GM12891 (cell line): ENCODE results near the gene OR11G2.

Source experiments
- PAX5 ChIP-seq: IDR thresholded peaks from 2 replicates; pipeline ENCODE4 v1.6.1; 2011; ENCODE audit warnings: low read length, moderate library complexity, mild to moderate bottlenecking; ENCODE audit not compliant: insufficient read depth, severe bottlenecking
- POLR2A ChIP-seq: IDR thresholded peaks from 2 replicates; pipeline ENCODE4 v1.6.1; 2011; ENCODE audit warnings: low read depth, low read length, control low read depth
- POLR2AphosphoS5 ChIP-seq: IDR thresholded peaks from 2 replicates; pipeline ENCODE4 v1.6.1; 2011; ENCODE audit warnings: low read depth, low read length, control low read depth
- POU2F2 ChIP-seq: IDR thresholded peaks from 2 replicates; pipeline ENCODE4 v1.6.1; 2011; ENCODE audit warnings: low read depth, mild to moderate bottlenecking, control low read depth, low read length, moderate library complexity
- SPI1 ChIP-seq: IDR thresholded peaks from 2 replicates; pipeline ENCODE4 v1.6.1; 2011; ENCODE audit warnings: low read depth, low read length, control low read depth
- TAF1 ChIP-seq: IDR thresholded peaks from 2 replicates; pipeline ENCODE4 v1.6.1; 2011; ENCODE audit warnings: low read depth, low read length, control low read depth

DNA sequence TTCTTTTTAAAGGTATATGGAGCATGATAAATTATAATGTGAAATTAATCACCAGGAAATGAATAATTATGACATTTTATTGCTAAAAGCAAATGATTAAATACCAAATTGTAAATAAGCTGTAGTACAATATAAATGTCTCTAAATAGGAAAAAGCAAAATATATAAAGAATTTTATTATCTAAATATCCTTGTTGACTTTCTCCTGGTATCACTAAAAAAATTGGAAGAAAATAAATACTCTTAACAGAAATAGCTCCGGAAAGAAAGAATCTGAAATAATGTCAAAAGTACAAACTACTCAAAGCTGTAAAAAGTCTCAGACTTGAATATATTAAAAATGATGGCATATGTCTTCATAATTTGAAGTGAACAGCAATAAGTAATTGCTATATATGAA is 38.0 kb downstream of the OR11G2 start, which contains the start of gene OR11H7:
- TF ChIP-seq SPI1 (no peak), POU2F2 (no peak), POLR2A (no peak), TAF1 (no peak), PAX5 (no peak), POLR2AphosphoS5 (no peak)
